ENCODE data around the gene GTF3C6.

Gene GTF3C6

GRCh38 chr6:110979565-110980101 lies 21.1 kb downstream of the GTF3C6 start:
- Histone ChIP-seq H3K27me3 (ENCODE audit: control insufficient read depth, insufficient read depth, low read length) (no peaks in the 10 kb centered on the region), H3K4me1 (ENCODE audit: control insufficient read depth, insufficient read depth, low read length) (no peaks in the 10 kb centered on the region), H3K27ac (ENCODE audit: low read length) (no peak overlapping the region), H3K36me3 (ENCODE audit: control insufficient read depth, insufficient read depth, low read length) (no peaks in the 10 kb centered on the region), H3K4me3 (ENCODE audit: low read length) (no peak overlapping the region), H3K9me3 (ENCODE audit: control insufficient read depth, insufficient read depth, low read length) (no peaks in the 10 kb centered on the region)
- no CpG with 5 or more reads among the region's 9 CpGs for WGBS (ENCODE audit: insufficient coverage, insufficient read length)
- no peak for DNase-seq (ENCODE audit: low read depth, low spot score)

- no peak for DNase-seq (ENCODE audit: low read depth, low spot score)
- H3K27ac ChIP-seq (ENCODE audit: low read length) = no peak overlapping the region
- no CpG with 5 or more reads among the region's 5 CpGs for WGBS (ENCODE audit: insufficient coverage, insufficient read length)
Observed at GRCh38 chr6:110980227-110980626, 21.7 kb downstream of the GTF3C6 start.

GRCh38 chr6:110980648-110981047 lies 22.1 kb downstream of the GTF3C6 start:
- H3K4me3 ChIP-seq (ENCODE audit: low read length) = no peak overlapping the region
- H3K9me3 ChIP-seq (ENCODE audit: control insufficient read depth, insufficient read depth, low read length) = no peaks in the 10 kb centered on the region
- no CpG with 5 or more reads among the region's 9 CpGs for WGBS (ENCODE audit: insufficient coverage, insufficient read length)
- H3K27me3 ChIP-seq (ENCODE audit: control insufficient read depth, insufficient read depth, low read length) = no peaks in the 10 kb centered on the region
- no peak for DNase-seq (ENCODE audit: low read depth, low spot score)
- peaks cover 3% of the 10 kb centered on the region; the same call in 1 of the 2 replicates for H3K36me3 ChIP-seq (ENCODE audit: control insufficient read depth, insufficient read depth, low read length)
- H3K4me1 ChIP-seq (ENCODE audit: control insufficient read depth, insufficient read depth, low read length) = no peaks in the 10 kb centered on the region
- no peak overlapping the region for H3K27ac ChIP-seq (ENCODE audit: low read length)

More at GRCh38 chr6:110980227-110980626, 21.7 kb downstream of the GTF3C6 start:
- no peaks in the 10 kb centered on the region for H3K27me3 ChIP-seq (ENCODE audit: control insufficient read depth, insufficient read depth, low read length)
- H3K4me3 ChIP-seq (ENCODE audit: low read length) = no peak overlapping the region
- H3K36me3 ChIP-seq (ENCODE audit: control insufficient read depth, insufficient read depth, low read length) = no peaks in the 10 kb centered on the region; the same call in 1 of the 2 replicates
- no peaks in the 10 kb centered on the region for H3K9me3 ChIP-seq (ENCODE audit: control insufficient read depth, insufficient read depth, low read length)
- H3K4me1 ChIP-seq (ENCODE audit: control insufficient read depth, insufficient read depth, low read length) = no peaks in the 10 kb centered on the region

- no peaks in the 10 kb centered on the region for H3K4me1 ChIP-seq (ENCODE audit: control insufficient read depth, insufficient read depth, low read length)
- H3K27ac ChIP-seq (ENCODE audit: low read length) = no peak overlapping the region
- no CpG with 5 or more reads among the region's 9 CpGs for WGBS (ENCODE audit: insufficient coverage, insufficient read length)
- H3K9me3 ChIP-seq (ENCODE audit: control insufficient read depth, insufficient read depth, low read length) = no peaks in the 10 kb centered on the region
- no peaks in the 10 kb centered on the region for H3K27me3 ChIP-seq (ENCODE audit: control insufficient read depth, insufficient read depth, low read length)
- H3K4me3 ChIP-seq (ENCODE audit: low read length) = peak overlapping the region; percentile 54; the same call in 1 of the 2 replicates
- peaks cover 7% of the 10 kb centered on the region; the same call in 1 of the 2 replicates for H3K36me3 ChIP-seq (ENCODE audit: control insufficient read depth, insufficient read depth, low read length)
- no peak for DNase-seq (ENCODE audit: low read depth, low spot score)
Observed at GRCh38 chr6:110981202-110981600, 22.7 kb downstream of the GTF3C6 start.

- Histone ChIP-seq H3K4me1 (ENCODE audit: control insufficient read depth, insufficient read depth, low read length) (no peaks in the 10 kb centered on the region), H3K36me3 (ENCODE audit: control insufficient read depth, insufficient read depth, low read length) (peaks cover 8% of the 10 kb centered on the region; the same call in 1 of the 2 replicates), H3K27me3 (ENCODE audit: control insufficient read depth, insufficient read depth, low read length) (no peaks in the 10 kb centered on the region), H3K27ac (ENCODE audit: low read length) (no peak overlapping the region), H3K4me3 (ENCODE audit: low read length) (no peak overlapping the region), H3K9me3 (ENCODE audit: control insufficient read depth, insufficient read depth, low read length) (no peaks in the 10 kb centered on the region)
- DNase-seq (ENCODE audit: low read depth, low spot score) = no peak
- WGBS (ENCODE audit: insufficient coverage, insufficient read length) = 100% methylated on average over 1 of the region's 11 CpGs
Observed at GRCh38 chr6:110990840-110991576, 32.5 kb downstream of the GTF3C6 start.

- peaks cover 15% of the 10 kb centered on the region for H3K36me3 ChIP-seq (ENCODE audit: control insufficient read depth, insufficient read depth, low read length)
Observed at GRCh38 chr6:110996691-110997090, 38.2 kb downstream of the GTF3C6 start.

GRCh38 chr6:110999634-111000270 lies 41.2 kb downstream of the GTF3C6 start:
- Histone ChIP-seq H3K27me3 (ENCODE audit: control insufficient read depth, insufficient read depth, low read length) (no peaks in the 10 kb centered on the region), H3K27ac (ENCODE audit: low read length) (no peak overlapping the region), H3K36me3 (ENCODE audit: control insufficient read depth, insufficient read depth, low read length) (peaks cover 17% of the 10 kb centered on the region), H3K9me3 (ENCODE audit: control insufficient read depth, insufficient read depth, low read length) (no peaks in the 10 kb centered on the region), H3K4me1 (ENCODE audit: control insufficient read depth, insufficient read depth, low read length) (no peaks in the 10 kb centered on the region), H3K4me3 (ENCODE audit: low read length) (no peak overlapping the region)
- no CpG with 5 or more reads among the region's 2 CpGs for WGBS (ENCODE audit: insufficient coverage, insufficient read length)
- DNase-seq (ENCODE audit: low read depth, low spot score) = no peak

More at GRCh38 chr6:110996691-110997090, 38.2 kb downstream of the GTF3C6 start:
- Histone ChIP-seq H3K4me1 (ENCODE audit: control insufficient read depth, insufficient read depth, low read length) (no peaks in the 10 kb centered on the region), H3K9me3 (ENCODE audit: control insufficient read depth, insufficient read depth, low read length) (no peaks in the 10 kb centered on the region), H3K27me3 (ENCODE audit: control insufficient read depth, insufficient read depth, low read length) (no peaks in the 10 kb centered on the region), H3K27ac (ENCODE audit: low read length) (no peak overlapping the region), H3K4me3 (ENCODE audit: low read length) (no peak overlapping the region)
- DNase-seq (ENCODE audit: low read depth, low spot score) = no peak
- WGBS (ENCODE audit: insufficient coverage, insufficient read length) = no CpG with 5 or more reads among the region's 9 CpGs

- Histone ChIP-seq H3K9me3 (ENCODE audit: control insufficient read depth, insufficient read depth, low read length) (no peaks in the 10 kb centered on the region), H3K27me3 (ENCODE audit: control insufficient read depth, insufficient read depth, low read length) (no peaks in the 10 kb centered on the region), H3K27ac (ENCODE audit: low read length) (no peak overlapping the region), H3K4me3 (ENCODE audit: low read length) (no peak overlapping the region), H3K4me1 (ENCODE audit: control insufficient read depth, insufficient read depth, low read length) (no peaks in the 10 kb centered on the region), H3K36me3 (ENCODE audit: control insufficient read depth, insufficient read depth, low read length) (peaks cover 20% of the 10 kb centered on the region)
- WGBS (ENCODE audit: insufficient coverage, insufficient read length) = no CpG with 5 or more reads among the region's 3 CpGs
- no peak for DNase-seq (ENCODE audit: low read depth, low spot score)
Observed at GRCh38 chr6:111002350-111002749, 43.8 kb downstream of the GTF3C6 start.

- H3K27ac ChIP-seq (ENCODE audit: low read length) = no peak overlapping the region
- H3K9me3 ChIP-seq (ENCODE audit: control insufficient read depth, insufficient read depth, low read length) = peaks cover 1% of the 10 kb centered on the region; the same call in 1 of the 2 replicates
- no peaks in the 10 kb centered on the region for H3K4me1 ChIP-seq (ENCODE audit: control insufficient read depth, insufficient read depth, low read length)
- H3K36me3 ChIP-seq (ENCODE audit: control insufficient read depth, insufficient read depth, low read length) = peaks cover 7% of the 10 kb centered on the region; the same call in 1 of the 2 replicates
- H3K4me3 ChIP-seq (ENCODE audit: low read length) = no peak overlapping the region
- no CpG with 5 or more reads among the region's 2 CpGs for WGBS (ENCODE audit: insufficient coverage, insufficient read length)
- DNase-seq (ENCODE audit: low read depth, low spot score) = no peak
- no peaks in the 10 kb centered on the region for H3K27me3 ChIP-seq (ENCODE audit: control insufficient read depth, insufficient read depth, low read length)
Observed at GRCh38 chr6:111011360-111012142, 53.0 kb downstream of the GTF3C6 start.

- Histone ChIP-seq H3K27me3 (ENCODE audit: control insufficient read depth, insufficient read depth, low read length) (no peaks in the 10 kb centered on the region), H3K4me3 (ENCODE audit: low read length) (no peak overlapping the region), H3K4me1 (ENCODE audit: control insufficient read depth, insufficient read depth, low read length) (no peaks in the 10 kb centered on the region), H3K9me3 (ENCODE audit: control insufficient read depth, insufficient read depth, low read length) (peaks cover 1% of the 10 kb centered on the region; the same call in 1 of the 2 replicates), H3K36me3 (ENCODE audit: control insufficient read depth, insufficient read depth, low read length) (peaks cover 7% of the 10 kb centered on the region; the same call in 1 of the 2 replicates), H3K27ac (ENCODE audit: low read length) (no peak overlapping the region)
- no peak for DNase-seq (ENCODE audit: low read depth, low spot score)
- WGBS (ENCODE audit: insufficient coverage, insufficient read length) = no CpG with 5 or more reads among the region's 2 CpGs
Observed at GRCh38 chr6:111012143-111012452, 53.6 kb downstream of the GTF3C6 start.

All from iPS DF 6.9 (cell line).